HG03045 (cell line): ENCODE measurements around the gene SNX11.

ENCODE experiments used
- ATAC-seq: cut with Tn5 transposase; IDR thresholded peaks from one replicate; pipeline ENCODE4 v1.9.1; 2021; ENCODE audit warnings: mild to moderate bottlenecking, moderate library complexity; ENCODE audit not compliant: unreplicated experiment

The SNX11 gene

GRCh38 chr17:48095611-48096010, 12.0 kb upstream of the SNX11 start:
- no peak for ATAC-seq

DNA sequence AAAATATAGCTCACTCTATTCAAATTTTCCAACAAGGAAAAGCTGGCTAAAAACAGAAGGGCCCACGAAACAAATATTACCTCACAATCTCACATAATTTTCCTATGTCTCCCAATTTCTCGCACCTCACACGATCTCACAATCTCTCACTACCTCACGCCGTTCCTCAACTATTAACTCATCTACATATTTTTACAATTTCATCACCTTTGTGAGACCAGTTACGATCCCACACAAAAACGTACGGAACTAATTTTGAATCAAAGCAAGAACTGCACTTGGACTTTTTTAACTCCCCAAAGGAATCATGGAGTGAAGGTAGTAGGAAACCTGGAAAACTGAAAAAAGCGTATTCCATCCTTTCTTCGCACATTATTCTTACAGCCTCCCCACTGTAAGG, 7.4 kb upstream of the SNX11 start:
- no peak for ATAC-seq

- no peak for ATAC-seq
Observed at GRCh38 chr17:48100591-48101011, 7.0 kb upstream of the SNX11 start.

DNA sequence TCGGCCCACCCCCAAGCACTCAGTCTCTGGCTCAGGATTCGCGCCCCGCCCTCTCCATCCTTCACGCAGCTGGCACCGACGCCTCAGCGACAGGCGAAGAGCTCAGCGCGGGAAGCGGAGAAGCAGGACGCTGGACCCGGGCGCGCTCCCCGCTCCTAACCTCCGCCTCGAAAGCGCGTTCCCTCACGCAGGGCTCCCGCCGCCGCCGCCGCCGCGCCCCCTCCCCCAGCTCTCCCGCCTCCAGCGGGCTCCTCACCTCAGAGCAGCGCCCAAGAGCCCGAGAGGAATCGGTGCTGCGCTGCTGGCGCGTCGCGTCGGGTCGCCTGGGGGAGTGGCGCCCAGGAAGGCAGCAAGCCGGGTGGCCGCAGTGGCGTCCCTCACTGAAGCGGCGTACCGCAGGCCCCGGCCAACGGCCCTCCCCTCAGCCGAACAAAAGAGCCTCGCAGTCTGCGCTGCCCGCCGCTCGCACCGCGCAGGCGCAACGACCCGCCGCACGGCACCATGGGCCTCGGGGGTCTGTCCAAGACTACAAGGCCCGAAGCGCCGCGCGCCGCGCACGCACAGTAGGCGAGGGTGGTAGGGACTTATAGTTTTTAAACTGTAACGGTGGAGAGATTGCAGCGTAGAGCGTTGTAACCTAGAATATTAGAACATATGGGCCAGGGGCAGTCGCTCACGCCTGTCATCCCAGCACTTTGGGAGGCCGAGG, 6.4 kb upstream of the SNX11 start, which contains the start of gene CBX1:
Gene CBX1 (minus strand): TSS at position 467 of the 709 bp plus-strand sequence. CDS start 24,474 bp downstream, outside the sequence.
- peak; percentile 82 for ATAC-seq

GRCh38 chr17:48102043-48102750, 5.4 kb upstream of the SNX11 start:
- no peak for ATAC-seq

DNA sequence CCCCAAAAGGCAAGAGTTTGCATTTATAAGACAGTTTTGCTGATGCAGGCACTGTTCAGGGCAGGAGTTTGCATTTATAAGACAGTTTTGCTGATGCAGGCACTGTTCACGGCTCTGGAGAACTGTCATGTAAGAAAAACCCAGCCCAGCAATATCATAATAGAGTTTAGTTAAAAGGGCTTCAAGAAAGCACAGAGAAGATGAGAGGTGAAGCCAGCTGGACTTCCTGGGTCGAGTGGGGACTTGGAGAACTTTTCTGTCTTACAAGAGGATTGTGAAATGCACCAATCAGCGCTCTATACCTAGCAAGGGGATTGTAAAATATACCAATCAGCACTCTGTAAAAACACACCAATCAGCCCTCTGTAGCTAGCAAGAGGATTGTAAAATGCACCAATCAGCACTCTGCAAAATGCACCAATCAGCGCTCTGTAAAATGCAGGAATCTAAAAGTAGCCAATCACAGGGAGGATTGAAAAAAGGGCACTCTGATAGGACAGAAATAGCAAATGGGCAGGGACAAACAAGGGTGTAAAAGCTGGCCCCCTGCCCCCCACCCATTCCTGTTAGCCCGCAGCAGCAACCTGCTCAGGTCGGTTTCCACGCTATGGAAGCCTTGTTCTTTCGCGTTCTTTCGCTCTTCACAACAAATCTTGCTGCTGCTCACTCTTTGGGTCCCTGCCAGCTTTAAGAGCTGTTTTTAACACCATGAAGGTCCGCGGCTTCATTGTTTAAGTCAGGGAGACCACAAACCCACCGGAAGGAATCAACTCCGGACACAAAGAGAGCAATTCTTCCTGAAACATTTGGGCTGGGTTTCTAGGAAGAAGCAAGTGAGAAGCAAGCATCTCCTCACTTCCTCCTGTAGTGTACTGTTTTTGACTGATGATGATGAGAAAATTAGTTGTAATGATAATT, 4.5 kb upstream of the SNX11 start:
- ATAC-seq: no peak

GRCh38 chr17:48104440-48104839, 3.1 kb upstream of the SNX11 start:
- no peak for ATAC-seq

DNA sequence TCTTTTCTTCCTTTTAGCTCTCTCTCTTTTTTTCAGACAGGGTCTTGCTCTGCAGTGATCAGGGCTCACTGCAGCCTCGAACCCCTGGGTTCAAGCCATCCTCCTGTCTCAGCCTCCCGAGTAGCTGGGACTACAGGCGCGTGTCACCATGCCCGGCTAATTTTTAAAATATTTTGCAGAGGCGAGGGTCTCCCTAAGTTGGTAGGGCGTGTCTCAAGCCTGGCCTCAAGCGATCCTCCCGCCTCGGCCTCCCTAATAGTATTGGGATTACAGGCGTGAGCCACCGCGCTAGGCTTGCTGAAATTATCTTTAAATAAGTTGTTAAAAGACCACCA, 797 bp upstream of the SNX11 start:
- no peak for ATAC-seq

GRCh38 chr17:48110761-48111160, 3.2 kb downstream of the SNX11 start:
- ATAC-seq: no peak

- no peak for ATAC-seq
Observed at GRCh38 chr17:48111937-48112241, 4.3 kb downstream of the SNX11 start.

GRCh38 chr17:48113201-48113676, 5.7 kb downstream of the SNX11 start:
- ATAC-seq: no peak

DNA sequence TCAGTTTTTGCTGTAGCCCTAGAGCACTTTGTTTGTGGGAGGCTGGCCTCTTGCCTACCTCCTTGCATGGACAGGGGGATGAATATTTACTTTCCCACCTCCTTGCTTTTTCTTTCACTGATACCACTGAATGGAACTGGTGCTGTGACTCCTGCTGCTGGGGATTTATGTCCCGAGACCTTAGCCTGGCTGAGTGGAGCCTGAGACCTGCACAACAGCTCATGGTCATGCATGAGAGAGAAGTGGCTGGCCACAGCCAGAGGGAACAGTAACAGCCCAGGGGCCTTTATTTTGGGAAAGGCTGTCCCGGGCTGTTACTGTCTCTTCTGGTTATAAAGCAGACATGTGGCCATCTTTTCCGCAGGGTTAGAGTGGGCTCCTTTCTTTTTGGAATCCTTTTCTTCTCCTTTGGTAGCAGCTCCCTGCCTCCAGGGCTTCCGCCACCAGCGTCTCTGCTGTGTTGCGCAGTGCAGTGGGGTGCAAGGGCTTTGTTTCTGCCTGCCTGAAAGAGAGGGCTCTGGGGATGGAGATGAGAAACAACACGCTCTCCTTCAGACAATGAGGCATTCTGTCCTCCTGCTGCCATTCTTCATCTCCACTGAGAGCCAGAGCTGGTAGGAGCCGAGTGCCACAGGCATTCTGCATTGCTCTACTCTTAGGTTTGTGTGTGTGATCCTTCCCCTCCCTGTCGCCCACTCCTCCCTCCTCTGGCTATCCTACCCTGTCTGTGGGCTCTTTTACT, 14.5 kb downstream of the SNX11 start:
- no peak for ATAC-seq

- ATAC-seq: no peak
Observed at GRCh38 chr17:48122665-48123045, 15.1 kb downstream of the SNX11 start.

- no peak for ATAC-seq
Observed at GRCh38 chr17:48123111-48123510, 15.5 kb downstream of the SNX11 start.

- ATAC-seq: no peak
Observed at GRCh38 chr17:48123776-48124388, 16.3 kb downstream of the SNX11 start.

DNA sequence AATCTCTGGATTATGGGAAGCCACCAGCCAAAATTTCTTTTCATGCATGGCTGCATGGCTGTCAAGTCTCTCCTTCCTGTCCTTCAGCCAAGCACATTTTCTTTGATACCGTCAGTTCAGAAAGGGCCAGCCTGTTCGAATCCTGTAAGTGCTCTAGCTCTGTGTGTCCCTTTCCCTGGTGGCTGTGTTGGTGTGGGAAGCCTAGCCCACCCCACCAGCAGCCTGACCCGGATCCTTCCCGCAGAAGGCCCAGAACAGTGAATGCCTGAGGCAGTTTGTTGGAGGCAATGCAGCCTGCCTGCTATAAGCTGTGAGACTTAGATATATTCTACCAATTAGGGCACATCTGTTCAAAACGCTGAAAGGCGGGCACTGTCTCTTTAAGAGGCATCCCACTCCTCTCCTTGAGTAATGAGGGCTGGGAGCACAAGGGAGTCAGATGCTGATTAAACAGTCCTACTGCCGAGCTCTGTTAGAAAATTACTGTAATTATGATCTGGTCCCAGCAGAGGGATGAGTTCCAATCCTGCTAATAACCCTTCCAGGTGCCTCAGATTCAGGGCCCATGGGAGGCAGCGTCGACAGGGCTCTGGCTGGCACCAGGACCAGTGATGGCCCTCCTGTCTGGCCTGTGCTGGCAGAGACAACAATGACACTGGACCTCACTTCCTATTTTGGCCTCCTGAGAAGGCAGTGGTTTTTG, 18.4 kb downstream of the SNX11 start:
- ATAC-seq: no peak

DNA sequence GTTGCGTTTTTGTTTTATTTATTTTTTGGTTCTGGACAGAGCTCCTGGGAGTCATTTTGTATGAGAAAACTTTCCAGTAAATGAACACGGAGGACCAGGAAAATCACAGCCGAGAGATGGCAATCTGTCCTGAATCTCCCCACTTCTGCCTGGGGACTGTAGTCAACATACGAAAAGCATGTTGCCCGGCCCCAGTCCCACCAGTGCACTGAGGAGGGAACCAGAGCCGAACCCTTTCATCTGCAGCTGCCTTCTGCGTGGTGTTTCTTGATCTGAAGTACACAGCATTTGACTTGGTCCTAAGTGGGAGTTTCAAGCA, 18.9 kb downstream of the SNX11 start:
- no peak for ATAC-seq

DNA sequence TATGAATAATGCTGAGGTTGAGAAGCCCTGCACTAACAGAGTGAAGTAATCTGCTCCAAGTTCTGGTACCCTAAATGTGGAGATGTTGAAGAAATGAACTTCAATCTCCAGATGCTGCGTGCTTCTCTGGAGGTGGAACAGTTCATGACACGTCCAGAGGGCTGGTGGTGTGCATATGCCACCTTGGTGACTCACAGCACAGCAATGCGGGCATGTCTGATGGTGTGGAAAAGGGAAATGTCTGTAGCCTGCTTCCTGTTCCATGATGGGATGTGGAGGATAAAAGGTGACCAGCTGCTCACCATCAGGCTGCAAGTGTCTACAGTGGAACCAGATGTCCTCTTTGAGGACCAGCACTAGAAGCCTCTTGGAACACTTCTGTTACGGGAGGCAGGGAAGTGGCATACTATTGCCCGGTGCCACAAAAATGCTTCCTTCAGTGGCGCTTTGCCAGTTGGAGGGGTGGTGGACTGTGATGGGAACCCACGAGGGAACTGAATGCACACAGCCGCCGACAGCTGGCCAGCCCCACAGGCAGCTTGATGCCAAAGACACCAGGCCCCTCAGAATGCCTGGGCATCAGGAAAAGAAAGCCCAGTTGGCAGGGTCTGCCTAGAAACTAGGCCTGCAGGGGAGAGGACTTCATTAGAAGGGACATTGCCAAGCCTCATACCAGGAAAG, 19.9 kb downstream of the SNX11 start:
- ATAC-seq: no peak

GRCh38 chr17:48128400-48128799, 20.8 kb downstream of the SNX11 start:
- no peak for ATAC-seq
